K562 (cell line): ENCODE results near the gene BMP2.

Experiments used
- ARHGAP35 ChIP-seq: fragments of 450-650 bp; IDR thresholded peaks from 2 replicates; pipeline ENCODE4 v1.6.1; 2018; ENCODE audit not compliant: partially characterized antibody
- CEBPB ChIP-seq: fragments of 450-650 bp; IDR thresholded peaks from 2 replicates; pipeline ENCODE4 v1.6.1; 2016; ENCODE audit warnings: missing genetic modification characterization, missing compliant biosample characterization
- HNRNPL ChIP-seq: fragments of 200-400 bp; formaldehyde crosslinking; IDR thresholded peaks from 2 replicates; pipeline ENCODE4 v1.6.1; 2017; ENCODE audit warnings: low read depth, mild to moderate bottlenecking, low read length
- MAFK ChIP-seq: IDR thresholded peaks from 2 replicates; pipeline ENCODE4 v1.6.1; 2011; ENCODE audit warnings: low read length, improper control_type of control experiment
- MXI1 ChIP-seq: IDR thresholded peaks from 2 replicates; pipeline ENCODE4 v1.6.1; 2011; ENCODE audit warnings: low read depth, mild to moderate bottlenecking, improper control_type of control experiment, low read length
- RBM15 ChIP-seq: fragments of 200-400 bp; formaldehyde crosslinking; IDR thresholded peaks from 2 replicates; pipeline ENCODE4 v1.6.1; 2018; ENCODE audit warnings: mild to moderate bottlenecking, low read length, moderate library complexity; ENCODE audit not compliant: insufficient read depth
- SMAD3 ChIP-seq: fragments of 450-650 bp; formaldehyde crosslinking; conservative IDR thresholded peaks from 2 replicates; pipeline ENCODE4 v1.4.0; 2020; ENCODE audit warnings: mild to moderate bottlenecking
- ZNF431 ChIP-seq: sonication (generic); formaldehyde crosslinking; IDR thresholded peaks from 2 replicates; pipeline ENCODE4 v1.8.0; 2022; ENCODE audit warnings: mild to moderate bottlenecking, missing genetic modification reagents

GRCh38 chr20:6767126-6767535 lies 355 bp upstream of the BMP2 start:
- TF ChIP-seq SMAD3 (CRISPR knock-in tag), result no peak
- no peak for TF ChIP-seq RBM15
- no peak for TF ChIP-seq MXI1
- TF ChIP-seq CEBPB, result no peak
- TF ChIP-seq ZNF431 (CRISPR knock-in tag), result no peak
- TF ChIP-seq ARHGAP35, result no peak
- no peak for TF ChIP-seq HNRNPL
- TF ChIP-seq MAFK, result no peak
